SKM-1 (cell line): ENCODE results near the gene HSPA1A.
A peak's percentile ranks its signal among the peaks of the same experiment; 100 is the strongest.
"Not testable (repeated sequence)": the region's sequence is repeated elsewhere in the genome, so short reads cannot be mapped to it uniquely, and the experiment has no call there.

Experiments
- DNase-seq: peaks from one replicate; lab custom pipeline; 2025; ENCODE audit not compliant: unreplicated experiment; lab: John Stamatoyannopoulos, UW

Gene HSPA1A

GRCh38 chr6:31862344-31863235 lies 47.2 kb downstream of the HSPA1A start, which contains the start of gene NEU1:
TSS of gene NEU1 (minus strand) at chr6:31862821. CDS start at chr6:31862776, 45 bp downstream.
- peak; percentile 100 for DNase-seq

- DNase-seq: not testable (repeated sequence)
These were observed 48.8 kb downstream of the HSPA1A start for GRCh38 chr6:31864123-31864562.

- no peak for DNase-seq
These were observed 49.5 kb downstream of the HSPA1A start for GRCh38 chr6:31864818-31865204.

DNA sequence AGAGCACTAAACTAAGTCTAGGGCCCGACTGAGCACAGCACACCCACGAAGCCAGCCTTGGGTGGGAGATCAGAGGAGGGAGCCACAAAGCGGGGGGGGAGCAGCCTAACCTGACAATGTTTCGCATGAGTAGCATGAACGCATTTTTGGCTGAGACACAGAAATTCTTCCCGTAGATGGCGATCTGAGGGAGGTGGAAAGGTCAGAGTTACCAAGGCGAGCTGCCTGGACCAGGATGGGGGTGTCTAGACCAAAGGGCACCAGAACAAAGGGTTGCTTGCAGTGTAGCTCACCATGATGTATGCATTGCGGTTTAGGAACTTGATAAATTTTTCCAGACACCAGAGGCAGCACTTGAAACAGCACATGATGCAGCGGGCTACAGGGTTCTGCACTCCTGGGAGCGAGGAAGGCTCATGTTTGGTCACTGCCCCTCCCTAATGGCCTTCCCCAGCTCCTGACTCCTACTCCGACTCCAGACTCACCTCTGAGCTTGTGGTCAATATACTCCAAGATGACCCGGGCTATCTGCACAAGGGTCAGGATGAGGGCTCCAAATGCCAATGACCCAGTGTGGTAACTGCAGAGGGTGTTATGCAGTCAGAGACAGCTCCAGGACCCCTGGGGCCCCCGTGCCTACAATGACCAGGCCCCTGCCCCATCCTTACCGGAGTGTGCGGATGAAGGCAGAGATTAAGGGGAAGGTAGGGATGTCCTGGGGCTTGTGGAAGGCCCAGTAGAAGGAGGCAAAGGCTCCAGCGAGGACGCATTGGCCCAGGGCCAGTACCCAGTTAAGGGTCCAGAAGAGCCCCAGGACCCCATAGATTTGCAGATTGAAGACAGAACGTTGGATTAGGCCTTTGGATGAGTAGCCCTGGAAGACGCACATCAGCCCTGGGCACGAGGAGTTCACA lies 50.1 kb downstream of the HSPA1A start:
- no peak for DNase-seq
